Measurements from ENCODE around the gene CAPN15. TPM values are rescaled to one million over a fixed set of nuclear protein-coding genes. Genes with fewer than 3 reads are reported as not detected.
"Not testable (repeated sequence)": the region's sequence is repeated elsewhere in the genome, so short reads cannot be mapped to it uniquely, and the experiment has no call there.

CAPN15 gene
- 29.9 TPM for polyA plus RNA-seq (2013, experiment 1 of 4)
- 30.5 TPM for polyA plus RNA-seq (2013, experiment 2 of 4)
- polyA plus RNA-seq (2013, experiment 3 of 4): 23.4 TPM
- polyA plus RNA-seq (2013, experiment 4 of 4): 24.4 TPM

- 0% methylated on average over 129 of the region's 129 CpGs for WGBS, 2 experiments
- no peaks in the 10 kb centered on the region for H3K36me3 ChIP-seq (ENCODE audit: control insufficient read depth, insufficient read depth, low read length)
- peak within 1 kb of the TSS; percentile 83 for H3K4me3 ChIP-seq (ENCODE audit: insufficient read depth, low read depth, low read length)
Observed at GRCh38 chr16:527015-527903, at the start of gene CAPN15. Gene CAPN15 (plus strand): TSS chr16:527712. CDS start chr16:546839, 19,127 bp downstream.

GRCh38 chr16:478287-478686, 49.2 kb upstream of the CAPN15 start:
- not testable (repeated sequence) for H3K9me3 ChIP-seq (ENCODE audit: control insufficient read depth, low read length); H3K36me3 ChIP-seq (ENCODE audit: control insufficient read depth, insufficient read depth, low read length); H3K4me3 ChIP-seq (ENCODE audit: insufficient read depth, low read depth, low read length); H3K27ac ChIP-seq (ENCODE audit: insufficient read depth, low read depth, low read length, poor library complexity, severe bottlenecking); H3K27me3 ChIP-seq (ENCODE audit: control insufficient read depth, insufficient read depth, low read length, poor library complexity, severe bottlenecking)
- WGBS, 2 experiments: 96 to 97% methylated on average over 10 of the region's 10 CpGs
- peaks cover 17% of the 10 kb centered on the region for H3K4me1 ChIP-seq (ENCODE audit: control insufficient read depth, insufficient read depth, low read length)

More at GRCh38 chr16:527015-527903, at the start of gene CAPN15:
- Histone ChIP-seq H3K27ac (ENCODE audit: insufficient read depth, low read depth, low read length, poor library complexity, severe bottlenecking) (peak within 1 kb of the TSS; percentile 76), H3K4me1 (ENCODE audit: control insufficient read depth, insufficient read depth, low read length) (peaks cover 23% of the 10 kb centered on the region), H3K9me3 (ENCODE audit: control insufficient read depth, low read length) (no peaks in the 10 kb centered on the region), H3K27me3 (ENCODE audit: control insufficient read depth, insufficient read depth, low read length, poor library complexity, severe bottlenecking) (no peaks in the 10 kb centered on the region)

GRCh38 chr16:482468-483185, 44.9 kb upstream of the CAPN15 start:
- Histone ChIP-seq H3K36me3 (ENCODE audit: control insufficient read depth, insufficient read depth, low read length) (no peaks in the 10 kb centered on the region), H3K4me1 (ENCODE audit: control insufficient read depth, insufficient read depth, low read length) (peaks cover 25% of the 10 kb centered on the region), H3K9me3 (ENCODE audit: control insufficient read depth, low read length) (no peaks in the 10 kb centered on the region), H3K27ac (ENCODE audit: insufficient read depth, low read depth, low read length, poor library complexity, severe bottlenecking) (peak overlapping the region; percentile 93), H3K4me3 (ENCODE audit: insufficient read depth, low read depth, low read length) (no peak overlapping the region), H3K27me3 (ENCODE audit: control insufficient read depth, insufficient read depth, low read length, poor library complexity, severe bottlenecking) (no peaks in the 10 kb centered on the region)
- 91 to 92% methylated on average over 31 of the region's 31 CpGs for WGBS, 2 experiments

GRCh38 chr16:483341-484075, 44.0 kb upstream of the CAPN15 start:
- no peaks in the 10 kb centered on the region for H3K36me3 ChIP-seq (ENCODE audit: control insufficient read depth, insufficient read depth, low read length)
- H3K4me3 ChIP-seq (ENCODE audit: insufficient read depth, low read depth, low read length): no peak overlapping the region
- 21 to 25% methylated on average over 14 of the region's 14 CpGs for WGBS, 2 experiments
- peak overlapping the region; percentile 93 for H3K27ac ChIP-seq (ENCODE audit: insufficient read depth, low read depth, low read length, poor library complexity, severe bottlenecking)
- no peaks in the 10 kb centered on the region for H3K27me3 ChIP-seq (ENCODE audit: control insufficient read depth, insufficient read depth, low read length, poor library complexity, severe bottlenecking)
- peaks cover 25% of the 10 kb centered on the region for H3K4me1 ChIP-seq (ENCODE audit: control insufficient read depth, insufficient read depth, low read length)
- no peaks in the 10 kb centered on the region for H3K9me3 ChIP-seq (ENCODE audit: control insufficient read depth, low read length)

GRCh38 chr16:489606-490005, 37.9 kb upstream of the CAPN15 start:
- no peak overlapping the region for H3K27ac ChIP-seq (ENCODE audit: insufficient read depth, low read depth, low read length, poor library complexity, severe bottlenecking)
- H3K9me3 ChIP-seq (ENCODE audit: control insufficient read depth, low read length): no peaks in the 10 kb centered on the region
- H3K36me3 ChIP-seq (ENCODE audit: control insufficient read depth, insufficient read depth, low read length): no peaks in the 10 kb centered on the region
- 93 to 94% methylated on average over 16 of the region's 16 CpGs for WGBS, 2 experiments
- H3K27me3 ChIP-seq (ENCODE audit: control insufficient read depth, insufficient read depth, low read length, poor library complexity, severe bottlenecking): no peaks in the 10 kb centered on the region
- peaks cover 18% of the 10 kb centered on the region for H3K4me1 ChIP-seq (ENCODE audit: control insufficient read depth, insufficient read depth, low read length)
- no peak overlapping the region for H3K4me3 ChIP-seq (ENCODE audit: insufficient read depth, low read depth, low read length)

GRCh38 chr16:490768-491167, 36.7 kb upstream of the CAPN15 start:
- Histone ChIP-seq H3K4me3 (ENCODE audit: insufficient read depth, low read depth, low read length) (no peak overlapping the region), H3K36me3 (ENCODE audit: control insufficient read depth, insufficient read depth, low read length) (no peaks in the 10 kb centered on the region), H3K27ac (ENCODE audit: insufficient read depth, low read depth, low read length, poor library complexity, severe bottlenecking) (no peak overlapping the region), H3K27me3 (ENCODE audit: control insufficient read depth, insufficient read depth, low read length, poor library complexity, severe bottlenecking) (no peaks in the 10 kb centered on the region), H3K9me3 (ENCODE audit: control insufficient read depth, low read length) (no peaks in the 10 kb centered on the region), H3K4me1 (ENCODE audit: control insufficient read depth, insufficient read depth, low read length) (peaks cover 13% of the 10 kb centered on the region)
- WGBS, 2 experiments: 82 to 84% methylated on average over 10 of the region's 10 CpGs

GRCh38 chr16:491220-491919, 36.1 kb upstream of the CAPN15 start:
- no peaks in the 10 kb centered on the region for H3K9me3 ChIP-seq (ENCODE audit: control insufficient read depth, low read length)
- H3K4me1 ChIP-seq (ENCODE audit: control insufficient read depth, insufficient read depth, low read length): peaks cover 13% of the 10 kb centered on the region
- H3K4me3 ChIP-seq (ENCODE audit: insufficient read depth, low read depth, low read length): no peak overlapping the region
- no peak overlapping the region for H3K27ac ChIP-seq (ENCODE audit: insufficient read depth, low read depth, low read length, poor library complexity, severe bottlenecking)
- no peaks in the 10 kb centered on the region for H3K36me3 ChIP-seq (ENCODE audit: control insufficient read depth, insufficient read depth, low read length)
- H3K27me3 ChIP-seq (ENCODE audit: control insufficient read depth, insufficient read depth, low read length, poor library complexity, severe bottlenecking): no peaks in the 10 kb centered on the region
- WGBS, 2 experiments: 53 to 58% methylated on average over 19 of the region's 19 CpGs

- Histone ChIP-seq H3K27ac (ENCODE audit: insufficient read depth, low read depth, low read length, poor library complexity, severe bottlenecking) (no peak overlapping the region), H3K27me3 (ENCODE audit: control insufficient read depth, insufficient read depth, low read length, poor library complexity, severe bottlenecking) (no peaks in the 10 kb centered on the region), H3K9me3 (ENCODE audit: control insufficient read depth, low read length) (no peaks in the 10 kb centered on the region), H3K4me3 (ENCODE audit: insufficient read depth, low read depth, low read length) (no peak overlapping the region), H3K4me1 (ENCODE audit: control insufficient read depth, insufficient read depth, low read length) (peaks cover 13% of the 10 kb centered on the region), H3K36me3 (ENCODE audit: control insufficient read depth, insufficient read depth, low read length) (no peaks in the 10 kb centered on the region)
- 93 to 96% methylated on average over 30 of the region's 30 CpGs for WGBS, 2 experiments
Observed at GRCh38 chr16:492211-492875, 35.2 kb upstream of the CAPN15 start.

GRCh38 chr16:494676-495075, 32.8 kb upstream of the CAPN15 start:
- H3K4me3 ChIP-seq (ENCODE audit: insufficient read depth, low read depth, low read length); H3K9me3 ChIP-seq (ENCODE audit: control insufficient read depth, low read length); H3K27ac ChIP-seq (ENCODE audit: insufficient read depth, low read depth, low read length, poor library complexity, severe bottlenecking); H3K27me3 ChIP-seq (ENCODE audit: control insufficient read depth, insufficient read depth, low read length, poor library complexity, severe bottlenecking); H3K36me3 ChIP-seq (ENCODE audit: control insufficient read depth, insufficient read depth, low read length): not testable (repeated sequence)
- 90 to 92% methylated on average over 15 of the region's 15 CpGs for WGBS, 2 experiments
- peaks cover 13% of the 10 kb centered on the region for H3K4me1 ChIP-seq (ENCODE audit: control insufficient read depth, insufficient read depth, low read length)

All from ectodermal cell (in vitro differentiated cells).